DOHH2 (cell line): ENCODE measurements around the gene KCNH3.

Source experiments
- CTCF ChIP-seq: fragments of 200-600 bp; sonication (generic); IDR thresholded peaks from one replicate; pipeline ENCODE4 v1.5.1; 2014; ENCODE audit warnings: antibody characterized with exemption, mild to moderate bottlenecking, low read depth, low read length; ENCODE audit not compliant: poor library complexity, severe bottlenecking
- EZH2phosphoT487 ChIP-seq: fragments of 200-600 bp; sonication (generic); IDR thresholded peaks from 2 replicates; pipeline ENCODE4 v1.6.1; 2017; ENCODE audit warnings: borderline replicate concordance, mild to moderate bottlenecking, antibody characterized with exemption, low read length, moderate library complexity, mixed read lengths

GRCh38 chr12:49489154-49489553 is 49.7 kb upstream of the KCNH3 start:
- no peak for TF ChIP-seq CTCF
- TF ChIP-seq EZH2phosphoT487, result no peak
